GM23338 (cell line): ENCODE data around the gene OCA2.

ENCODE experiments used
- CTCF ChIP-seq, 2 experiments: fragments of 200-600 bp in 1 of 2; sonication (generic) in 1 of 2; conservative IDR thresholded peaks; 2 replicates each; pipeline versions ENCODE4 v1.5.1 to v1.6.1; 2016 to 2017; ENCODE audit warnings: antibody characterized with exemption in 2 of 2, low read depth in 2 of 2, mild to moderate bottlenecking in 2 of 2, moderate library complexity in 1 of 2
- EZH2 ChIP-seq: fragments of 200-600 bp; sonication (generic); IDR thresholded peaks from one replicate; pipeline ENCODE4 v1.8.0; 2017; ENCODE audit warnings: antibody characterized with exemption, mild to moderate bottlenecking, low read depth; ENCODE audit not compliant: unreplicated experiment
- EZH2phosphoT487 ChIP-seq: fragments of 200-600 bp; sonication (generic); IDR thresholded peaks from one replicate; pipeline ENCODE4 v1.8.1; 2018; ENCODE audit warnings: antibody characterized with exemption; ENCODE audit not compliant: unreplicated experiment
- POLR2AphosphoS5 ChIP-seq: IDR thresholded peaks from 2 replicates; pipeline ENCODE4 v1.6.1; 2016; ENCODE audit warnings: antibody characterized with exemption, low read depth
- ZNF114 ChIP-seq: fragments of 250-450 bp; sonication (Bioruptor Pico); IDR thresholded peaks from 2 replicates; pipeline ENCODE4 v1.5.0; 2020; ENCODE audit warnings: mild to moderate bottlenecking, moderate library complexity
- ZNF331 ChIP-seq: fragments of 250-450 bp; sonication (Bioruptor Pico); IDR thresholded peaks from 2 replicates; pipeline ENCODE4 v1.5.0; 2020; ENCODE audit warnings: low read depth, mild to moderate bottlenecking, moderate library complexity

- TF ChIP-seq EZH2phosphoT487 (no peak), EZH2 (no peak), CTCF (conservative IDR thresholded peaks at IDR 0.05; ENCODE audit: low read depth in 2 of 2) (no peak), POLR2AphosphoS5 (no peak), ZNF331 (no peak), ZNF114 (CRISPR knock-in tag) (no peak)
These were observed 391.9 kb downstream of the OCA2 start for GRCh38 chr15:27707257-27707656.
